SU-DHL-6 (cell line): ENCODE measurements around the gene FLNB.

Experiments used
- H2AFZ ChIP-seq: fragments of 200-600 bp; sonication (generic); 2 replicates; pipeline ENCODE4 v1.6.1; 2014; ENCODE audit warnings: low read depth, mild to moderate bottlenecking, moderate library complexity, mixed read lengths, antibody characterized with exemption, low read length; ENCODE audit not compliant: severe bottlenecking
- H3F3A ChIP-seq: fragments of 200-600 bp; shearing (Covaris generic); 2 replicates; pipeline ENCODE4 v1.6.0; 2016; ENCODE audit warnings: antibody characterized with exemption, mild to moderate bottlenecking; ENCODE audit not compliant: insufficient read depth
- H3K27ac ChIP-seq: fragments of 200-600 bp; sonication (generic); 2 replicates; pipeline ENCODE4 v1.5.1; 2016; ENCODE audit warnings: low read depth, mild to moderate bottlenecking, low read length, moderate library complexity, mixed read lengths
- H3K27me3 ChIP-seq: fragments of 200-600 bp; sonication (generic), shearing (Covaris generic); 2 replicates; pipeline ENCODE4 v1.6.0; 2014; ENCODE audit warnings: mild to moderate bottlenecking, low read length
- H3K36me3 ChIP-seq: fragments of 200-600 bp; sonication (generic); 2 replicates; pipeline ENCODE4 v1.6.1; 2014; ENCODE audit warnings: mild to moderate bottlenecking, low read length, mixed read lengths
- H3K4me2 ChIP-seq: fragments of 300-600, 200-600 bp; shearing (Covaris generic), sonication (generic); 2 replicates; pipeline ENCODE4 v1.6.0; 2014; ENCODE audit warnings: low read length, low read depth, mild to moderate bottlenecking; ENCODE audit not compliant: poor library complexity, severe bottlenecking
- H3K4me3 ChIP-seq: fragments of 200-600 bp; sonication (generic); 2 replicates; pipeline ENCODE4 v1.5.1; 2014; ENCODE audit warnings: antibody characterized with exemption, low read length, mild to moderate bottlenecking, mixed read lengths; ENCODE audit not compliant: insufficient read depth, poor library complexity, severe bottlenecking
- H3K79me2 ChIP-seq: fragments of 200-600 bp; sonication (generic); 2 replicates; pipeline ENCODE4 v1.6.1; 2014; ENCODE audit warnings: mild to moderate bottlenecking, low read length, moderate library complexity; ENCODE audit not compliant: insufficient read depth
- H3K9ac ChIP-seq: fragments of 200-600 bp; sonication (generic); 2 replicates; pipeline ENCODE4 v1.7.0; 2014; ENCODE audit warnings: mild to moderate bottlenecking, low read length
- H3K9me2 ChIP-seq: fragments of 200-600 bp; sonication (generic); replicated peaks from 2 replicates; pipeline ENCODE4 v1.6.1; 2014; ENCODE audit warnings: low read length; ENCODE audit not compliant: insufficient read depth
- H3K9me3 ChIP-seq: fragments of 200-600 bp; sonication (generic); 2 replicates; pipeline ENCODE4 v1.6.1; 2014; ENCODE audit warnings: low read length, mixed read lengths; ENCODE audit not compliant: insufficient read depth
- H4K20me1 ChIP-seq: fragments of 200-600 bp; sonication (generic); 2 replicates; pipeline ENCODE4 v1.6.1; 2014; ENCODE audit warnings: low read depth, mild to moderate bottlenecking, antibody characterized with exemption, low read length, moderate library complexity, mixed read lengths
- EZH2phosphoT487 ChIP-seq: fragments of 200-600 bp; sonication (generic), shearing (Covaris generic); conservative IDR thresholded peaks from 2 replicates; pipeline ENCODE4 v1.6.1; 2018; ENCODE audit warnings: mild to moderate bottlenecking, antibody characterized with exemption, low read length, moderate library complexity, mixed read lengths
- TF ChIP-seq, protein P1 (sequence below): fragments of 200-600 bp; sonication (generic); IDR thresholded peaks from one replicate; pipeline ENCODE4 v1.5.1; 2017; ENCODE audit warnings: antibody characterized with exemption, mild to moderate bottlenecking, low read length, moderate library complexity; ENCODE audit not compliant: insufficient read depth, poor library complexity, severe bottlenecking

The FLNB gene, protein sequence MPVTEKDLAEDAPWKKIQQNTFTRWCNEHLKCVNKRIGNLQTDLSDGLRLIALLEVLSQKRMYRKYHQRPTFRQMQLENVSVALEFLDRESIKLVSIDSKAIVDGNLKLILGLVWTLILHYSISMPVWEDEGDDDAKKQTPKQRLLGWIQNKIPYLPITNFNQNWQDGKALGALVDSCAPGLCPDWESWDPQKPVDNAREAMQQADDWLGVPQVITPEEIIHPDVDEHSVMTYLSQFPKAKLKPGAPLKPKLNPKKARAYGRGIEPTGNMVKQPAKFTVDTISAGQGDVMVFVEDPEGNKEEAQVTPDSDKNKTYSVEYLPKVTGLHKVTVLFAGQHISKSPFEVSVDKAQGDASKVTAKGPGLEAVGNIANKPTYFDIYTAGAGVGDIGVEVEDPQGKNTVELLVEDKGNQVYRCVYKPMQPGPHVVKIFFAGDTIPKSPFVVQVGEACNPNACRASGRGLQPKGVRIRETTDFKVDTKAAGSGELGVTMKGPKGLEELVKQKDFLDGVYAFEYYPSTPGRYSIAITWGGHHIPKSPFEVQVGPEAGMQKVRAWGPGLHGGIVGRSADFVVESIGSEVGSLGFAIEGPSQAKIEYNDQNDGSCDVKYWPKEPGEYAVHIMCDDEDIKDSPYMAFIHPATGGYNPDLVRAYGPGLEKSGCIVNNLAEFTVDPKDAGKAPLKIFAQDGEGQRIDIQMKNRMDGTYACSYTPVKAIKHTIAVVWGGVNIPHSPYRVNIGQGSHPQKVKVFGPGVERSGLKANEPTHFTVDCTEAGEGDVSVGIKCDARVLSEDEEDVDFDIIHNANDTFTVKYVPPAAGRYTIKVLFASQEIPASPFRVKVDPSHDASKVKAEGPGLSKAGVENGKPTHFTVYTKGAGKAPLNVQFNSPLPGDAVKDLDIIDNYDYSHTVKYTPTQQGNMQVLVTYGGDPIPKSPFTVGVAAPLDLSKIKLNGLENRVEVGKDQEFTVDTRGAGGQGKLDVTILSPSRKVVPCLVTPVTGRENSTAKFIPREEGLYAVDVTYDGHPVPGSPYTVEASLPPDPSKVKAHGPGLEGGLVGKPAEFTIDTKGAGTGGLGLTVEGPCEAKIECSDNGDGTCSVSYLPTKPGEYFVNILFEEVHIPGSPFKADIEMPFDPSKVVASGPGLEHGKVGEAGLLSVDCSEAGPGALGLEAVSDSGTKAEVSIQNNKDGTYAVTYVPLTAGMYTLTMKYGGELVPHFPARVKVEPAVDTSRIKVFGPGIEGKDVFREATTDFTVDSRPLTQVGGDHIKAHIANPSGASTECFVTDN (N-terminal part only)

DNA sequence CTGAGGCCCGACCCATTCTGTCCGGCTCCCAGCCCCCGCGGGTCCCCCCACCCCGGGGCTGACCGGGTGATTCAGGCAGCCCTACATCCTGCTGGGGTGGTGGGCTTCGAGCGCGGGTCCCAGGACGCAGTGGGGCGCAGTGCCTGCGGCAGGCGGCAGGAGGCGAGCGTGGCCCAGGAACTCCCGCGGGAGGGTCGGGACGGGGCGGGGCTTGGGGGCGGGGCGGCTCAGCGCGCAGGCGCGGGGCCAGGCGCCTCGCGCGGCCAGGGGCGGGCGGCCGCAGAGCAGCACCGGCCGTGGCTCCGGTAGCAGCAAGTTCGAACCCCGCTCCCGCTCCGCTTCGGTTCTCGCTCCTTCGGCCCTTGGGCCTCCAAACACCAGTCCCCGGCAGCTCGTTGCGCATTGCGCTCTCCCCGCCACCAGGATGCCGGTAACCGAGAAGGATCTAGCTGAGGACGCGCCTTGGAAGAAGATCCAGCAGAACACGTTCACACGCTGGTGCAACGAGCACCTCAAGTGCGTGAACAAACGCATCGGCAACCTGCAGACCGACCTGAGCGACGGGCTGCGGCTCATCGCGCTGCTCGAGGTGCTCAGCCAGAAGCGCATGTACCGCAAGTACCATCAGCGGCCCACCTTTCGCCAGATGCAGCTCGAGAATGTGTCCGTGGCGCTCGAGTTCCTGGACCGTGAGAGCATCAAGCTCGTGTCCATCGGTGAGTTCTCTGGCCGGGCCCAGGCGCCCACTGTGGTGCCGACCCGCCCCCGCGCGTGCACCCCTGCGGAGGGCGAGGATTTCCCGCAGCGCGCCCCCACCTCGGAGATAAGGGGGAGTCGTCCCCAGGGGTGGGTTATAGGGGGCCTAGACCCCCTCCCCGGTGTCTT is at the start of gene FLNB:
Gene FLNB (plus strand): TSS at position 282 of the 885 bp plus-strand sequence. CDS start 143 bp downstream, at position 425.
- Histone ChIP-seq H3K27me3 (no peaks in the 10 kb centered on the region), H3K9ac (peak within 1 kb of the TSS; percentile 78), H3K36me3 (no peaks in the 10 kb centered on the region), H4K20me1 (no peaks in the 10 kb centered on the region), H3K27ac (no peak within 1 kb of the TSS), H3K9me3 (no peaks in the 10 kb centered on the region), H3K4me3 (peak within 1 kb of the TSS; percentile 89), H2AFZ (peak within 1 kb of the TSS; percentile 96), H3K4me2 (peak within 1 kb of the TSS; percentile 60), H3F3A (no peaks in the 10 kb centered on the region), H3K9me2 (no peaks in the 10 kb centered on the region), H3K79me2 (no peaks in the 10 kb centered on the region)
- TF ChIP-seq, protein P1, sequence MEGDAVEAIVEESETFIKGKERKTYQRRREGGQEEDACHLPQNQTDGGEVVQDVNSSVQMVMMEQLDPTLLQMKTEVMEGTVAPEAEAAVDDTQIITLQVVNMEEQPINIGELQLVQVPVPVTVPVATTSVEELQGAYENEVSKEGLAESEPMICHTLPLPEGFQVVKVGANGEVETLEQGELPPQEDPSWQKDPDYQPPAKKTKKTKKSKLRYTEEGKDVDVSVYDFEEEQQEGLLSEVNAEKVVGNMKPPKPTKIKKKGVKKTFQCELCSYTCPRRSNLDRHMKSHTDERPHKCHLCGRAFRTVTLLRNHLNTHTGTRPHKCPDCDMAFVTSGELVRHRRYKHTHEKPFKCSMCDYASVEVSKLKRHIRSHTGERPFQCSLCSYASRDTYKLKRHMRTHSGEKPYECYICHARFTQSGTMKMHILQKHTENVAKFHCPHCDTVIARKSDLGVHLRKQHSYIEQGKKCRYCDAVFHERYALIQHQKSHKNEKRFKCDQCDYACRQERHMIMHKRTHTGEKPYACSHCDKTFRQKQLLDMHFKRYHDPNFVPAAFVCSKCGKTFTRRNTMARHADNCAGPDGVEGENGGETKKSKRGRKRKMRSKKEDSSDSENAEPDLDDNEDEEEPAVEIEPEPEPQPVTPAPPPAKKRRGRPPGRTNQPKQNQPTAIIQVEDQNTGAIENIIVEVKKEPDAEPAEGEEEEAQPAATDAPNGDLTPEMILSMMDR, result peak; percentile 73
- no peak for TF ChIP-seq EZH2phosphoT487

- Histone ChIP-seq H3K27ac (no peak overlapping the region), H3K36me3 (no peaks in the 10 kb centered on the region), H3K4me3 (no peak overlapping the region), H3F3A (no peaks in the 10 kb centered on the region), H3K9ac (no peak overlapping the region), H3K27me3 (no peaks in the 10 kb centered on the region), H2AFZ (no peak overlapping the region), H4K20me1 (no peaks in the 10 kb centered on the region), H3K79me2 (no peaks in the 10 kb centered on the region), H3K9me2 (no peaks in the 10 kb centered on the region), H3K9me3 (no peaks in the 10 kb centered on the region), H3K4me2 (no peak overlapping the region)
- TF ChIP-seq, protein P1, result no peak
- no peak for TF ChIP-seq EZH2phosphoT487
These were observed 49.4 kb upstream of the FLNB start for GRCh38 chr3:57958642-57959422.
